Ishikawa (cell line): Measurements from ENCODE around the gene OLFML2A.

Source experiments
- CREB1 ChIP-seq: IDR thresholded peaks from 2 replicates; pipeline ENCODE4 v1.6.1; 2012; ENCODE audit warnings: low read depth
- EP300 ChIP-seq: IDR thresholded peaks from 2 replicates; pipeline ENCODE4 v1.6.1; 2012; ENCODE audit warnings: borderline replicate concordance
- FOXM1 ChIP-seq: IDR thresholded peaks from 2 replicates; pipeline ENCODE4 v1.6.1; 2012; ENCODE audit warnings: low read depth, borderline replicate concordance
- MAX ChIP-seq: IDR thresholded peaks from 2 replicates; pipeline ENCODE4 v1.6.1; 2012
- RAD21 ChIP-seq: IDR thresholded peaks from 2 replicates; pipeline ENCODE4 v1.6.1; 2012; ENCODE audit warnings: low read depth
- TAF1 ChIP-seq: IDR thresholded peaks from 2 replicates; pipeline ENCODE4 v1.6.1; 2012; ENCODE audit warnings: low read depth, mild to moderate bottlenecking
- TCF12 ChIP-seq: IDR thresholded peaks from 2 replicates; pipeline ENCODE4 v1.6.1; 2012; ENCODE audit warnings: low read depth
- YY1 ChIP-seq: IDR thresholded peaks from 2 replicates; pipeline ENCODE4 v1.6.1; 2012; ENCODE audit warnings: low read depth

GRCh38 chr9:124830593-124830992 is 53.7 kb downstream of the OLFML2A start:
- TF ChIP-seq TCF12 (no peak), FOXM1 (no peak), MAX (no peak), EP300 (no peak), YY1 (no peak), RAD21 (no peak), TAF1 (no peak), CREB1 (no peak)
